C4-2B (cell line): ENCODE measurements around the gene SLC9B2.

ENCODE experiments used
- ZFX ChIP-seq: fragments of 450-650 bp; IDR thresholded peaks from 2 replicates; pipeline ENCODE4 v1.6.1; 2017
- TF ChIP-seq, protein P1 (sequence below): fragments of 450-650 bp; conservative IDR thresholded peaks from 2 replicates; pipeline ENCODE4 v1.5.1; 2017; ENCODE audit warnings: mild to moderate bottlenecking

DNA sequence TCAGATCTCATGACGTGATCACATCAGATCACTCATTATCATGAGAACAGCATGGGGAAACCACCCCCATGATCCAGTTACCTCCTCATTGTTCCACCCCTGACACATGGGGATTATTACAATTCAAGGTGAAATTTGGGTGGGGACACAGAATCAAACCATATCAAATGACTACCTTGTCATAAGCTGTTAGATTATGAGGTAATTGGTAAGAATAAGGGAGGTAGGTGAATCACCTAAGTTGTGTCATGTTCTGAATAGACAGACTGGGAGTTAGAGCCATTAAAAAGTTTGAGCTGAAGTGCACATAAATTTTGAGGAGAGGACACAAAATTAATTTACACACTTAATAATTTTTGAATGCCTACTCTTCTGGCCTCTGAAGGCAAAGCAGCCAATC is 81.8 kb downstream of the SLC9B2 start:
- TF ChIP-seq, protein P1, sequence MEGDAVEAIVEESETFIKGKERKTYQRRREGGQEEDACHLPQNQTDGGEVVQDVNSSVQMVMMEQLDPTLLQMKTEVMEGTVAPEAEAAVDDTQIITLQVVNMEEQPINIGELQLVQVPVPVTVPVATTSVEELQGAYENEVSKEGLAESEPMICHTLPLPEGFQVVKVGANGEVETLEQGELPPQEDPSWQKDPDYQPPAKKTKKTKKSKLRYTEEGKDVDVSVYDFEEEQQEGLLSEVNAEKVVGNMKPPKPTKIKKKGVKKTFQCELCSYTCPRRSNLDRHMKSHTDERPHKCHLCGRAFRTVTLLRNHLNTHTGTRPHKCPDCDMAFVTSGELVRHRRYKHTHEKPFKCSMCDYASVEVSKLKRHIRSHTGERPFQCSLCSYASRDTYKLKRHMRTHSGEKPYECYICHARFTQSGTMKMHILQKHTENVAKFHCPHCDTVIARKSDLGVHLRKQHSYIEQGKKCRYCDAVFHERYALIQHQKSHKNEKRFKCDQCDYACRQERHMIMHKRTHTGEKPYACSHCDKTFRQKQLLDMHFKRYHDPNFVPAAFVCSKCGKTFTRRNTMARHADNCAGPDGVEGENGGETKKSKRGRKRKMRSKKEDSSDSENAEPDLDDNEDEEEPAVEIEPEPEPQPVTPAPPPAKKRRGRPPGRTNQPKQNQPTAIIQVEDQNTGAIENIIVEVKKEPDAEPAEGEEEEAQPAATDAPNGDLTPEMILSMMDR, result no peak
- no peak for TF ChIP-seq ZFX
